Ecto neural progenitor cell (in vitro differentiated cells): ENCODE measurements around the gene NTM.

Experiments used
- DNase-seq: peaks from one replicate; pipeline ENCODE4 v3.0.0-alpha.2; 2018; ENCODE audit warnings: low spot score

NTM gene

DNA sequence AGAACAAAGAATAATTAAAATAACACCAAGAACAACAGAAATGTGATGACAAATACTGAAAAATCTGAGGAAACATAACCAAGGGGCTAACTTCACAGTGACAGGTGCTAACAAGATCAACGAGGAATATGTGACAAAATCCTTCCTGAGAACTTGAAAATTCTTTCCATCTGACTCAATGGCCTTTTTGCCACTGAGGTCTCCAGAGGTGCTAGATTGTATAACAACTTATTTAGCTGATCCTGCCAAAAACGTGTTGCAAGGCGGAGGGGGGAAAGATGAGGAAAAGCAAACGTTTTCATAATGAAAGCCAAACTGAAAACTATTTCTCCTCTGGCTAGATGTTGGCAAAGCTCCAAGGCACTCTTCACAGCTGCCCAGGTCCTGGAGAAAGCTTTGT lies 364.5 kb downstream of the NTM start:
- DNase-seq: no peak

GRCh38 chr11:131737357-131737756 lies 366.9 kb downstream of the NTM start:
- DNase-seq: no peak

GRCh38 chr11:131739243-131739882 lies 368.9 kb downstream of the NTM start:
- DNase-seq: no peak

GRCh38 chr11:131744847-131745246 lies 374.4 kb downstream of the NTM start:
- DNase-seq: no peak

DNA sequence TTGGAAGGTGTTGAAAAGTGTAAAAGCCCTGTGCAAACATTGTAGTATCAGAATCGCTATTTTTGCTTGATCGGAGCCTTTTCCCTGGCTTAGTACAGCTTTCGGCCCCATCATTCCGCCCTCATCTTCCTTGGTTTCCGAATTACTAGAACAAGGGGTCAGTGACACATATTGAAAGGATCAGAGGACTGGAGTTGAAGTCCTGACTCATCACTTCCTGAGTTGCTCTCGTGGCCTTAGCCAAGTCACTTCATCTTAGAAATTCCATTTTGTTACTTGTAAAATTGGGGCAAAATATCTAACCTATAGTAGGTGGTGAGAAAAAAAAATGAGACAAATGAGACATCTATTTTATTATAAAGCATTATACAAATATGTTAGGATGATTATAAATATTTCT lies 375.0 kb downstream of the NTM start:
- DNase-seq: no peak

DNA sequence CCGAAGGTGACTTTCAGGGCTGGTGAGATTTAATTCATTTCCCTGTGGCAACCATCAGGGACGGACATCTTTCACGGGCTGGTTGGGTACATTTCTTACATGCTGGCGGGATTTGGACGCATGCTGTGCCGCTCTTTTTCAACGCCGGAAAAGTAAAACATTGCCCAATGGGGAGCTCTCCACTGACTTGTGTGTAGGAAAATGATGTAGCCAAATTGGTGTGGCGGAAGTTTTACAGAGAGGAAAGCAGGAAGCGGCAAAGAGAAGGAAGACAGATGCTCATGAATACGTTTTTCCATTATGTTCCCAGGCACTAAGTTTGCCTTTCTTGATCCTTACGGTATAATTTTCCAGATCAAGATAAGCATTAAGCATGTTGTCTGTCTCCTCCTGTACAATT lies 375.8 kb downstream of the NTM start:
- DNase-seq: no peak

DNA sequence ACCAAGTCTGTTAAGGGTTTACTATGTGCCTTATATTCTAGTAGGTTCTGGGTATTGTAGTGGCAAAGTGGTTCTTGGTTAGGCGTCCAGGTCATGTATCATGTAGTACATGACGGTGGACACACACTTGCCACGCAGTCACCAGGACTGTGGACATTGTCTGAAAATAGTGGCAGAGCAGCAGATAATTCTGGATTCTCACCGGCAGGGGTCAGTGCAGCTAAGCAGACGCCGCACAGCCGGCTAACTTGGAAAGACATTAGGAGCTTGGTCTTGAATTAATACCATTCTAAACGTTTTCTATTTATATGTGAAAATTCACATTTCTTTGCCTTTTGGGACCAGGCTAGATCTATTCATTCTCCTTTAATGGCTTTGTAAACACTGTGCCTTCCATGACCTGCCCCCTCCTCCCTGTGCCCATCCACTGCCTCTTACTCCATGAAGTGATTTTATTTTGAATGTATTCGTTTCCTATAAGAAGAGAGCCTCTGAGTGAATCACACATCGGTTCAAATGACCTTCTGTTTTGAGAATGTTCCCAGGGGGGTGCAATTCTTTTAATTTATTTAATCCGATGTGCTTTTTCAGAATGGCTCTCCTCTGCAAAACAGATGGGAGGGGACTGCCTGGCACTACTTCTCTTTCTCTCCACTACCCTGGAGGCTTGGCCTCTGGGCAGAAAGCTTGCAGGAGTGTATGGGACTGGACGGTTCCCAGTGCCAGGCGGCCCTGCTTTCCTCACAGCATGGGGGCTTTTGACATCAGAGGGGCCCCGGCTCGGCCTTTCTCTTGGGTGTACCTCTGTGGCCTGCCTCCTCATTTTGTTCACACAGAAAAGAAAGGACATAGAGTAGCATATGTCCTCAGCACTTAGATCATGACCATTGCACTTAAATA lies 378.0 kb downstream of the NTM start:
- peak; percentile 76 for DNase-seq

GRCh38 chr11:131749101-131749500 lies 378.7 kb downstream of the NTM start:
- no peak for DNase-seq

- DNase-seq: no peak
Measured at GRCh38 chr11:131750152-131750551, 379.7 kb downstream of the NTM start.

- no peak for DNase-seq
Measured at GRCh38 chr11:131750692-131751091, 380.3 kb downstream of the NTM start.

- no peak for DNase-seq
Measured at GRCh38 chr11:131754671-131755070, 384.3 kb downstream of the NTM start.

DNA sequence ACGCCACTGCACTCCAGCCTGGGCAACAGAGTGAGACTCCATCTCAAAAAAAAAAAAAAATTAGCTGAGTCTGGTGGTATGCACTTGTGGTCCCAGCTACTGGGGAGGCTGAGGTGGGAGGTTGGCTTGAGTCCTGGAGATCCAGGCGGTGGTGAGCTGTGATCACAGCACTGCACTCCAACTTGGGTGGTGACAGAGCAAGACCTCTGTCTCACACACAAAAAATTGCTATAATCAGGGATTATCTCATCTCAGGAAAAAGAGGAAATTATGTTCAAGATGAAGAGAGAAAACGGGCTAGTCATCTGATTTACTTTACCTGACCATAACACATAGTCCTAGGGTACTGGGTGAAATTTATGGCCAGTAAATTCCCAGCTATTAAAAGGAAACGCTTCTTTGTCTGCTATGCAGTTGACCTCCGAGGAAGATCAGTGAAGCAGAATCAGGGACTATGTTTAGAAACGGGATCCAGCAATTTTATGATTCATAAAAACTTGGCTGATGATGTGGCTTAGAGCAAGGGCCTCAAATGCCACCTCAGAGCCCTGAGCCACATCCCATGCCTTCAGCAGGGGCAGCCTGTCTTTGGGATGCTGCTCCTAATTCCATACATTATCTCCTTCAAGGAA lies 386.2 kb downstream of the NTM start:
- no peak for DNase-seq

GRCh38 chr11:131758726-131759125 lies 388.3 kb downstream of the NTM start:
- no peak for DNase-seq

DNA sequence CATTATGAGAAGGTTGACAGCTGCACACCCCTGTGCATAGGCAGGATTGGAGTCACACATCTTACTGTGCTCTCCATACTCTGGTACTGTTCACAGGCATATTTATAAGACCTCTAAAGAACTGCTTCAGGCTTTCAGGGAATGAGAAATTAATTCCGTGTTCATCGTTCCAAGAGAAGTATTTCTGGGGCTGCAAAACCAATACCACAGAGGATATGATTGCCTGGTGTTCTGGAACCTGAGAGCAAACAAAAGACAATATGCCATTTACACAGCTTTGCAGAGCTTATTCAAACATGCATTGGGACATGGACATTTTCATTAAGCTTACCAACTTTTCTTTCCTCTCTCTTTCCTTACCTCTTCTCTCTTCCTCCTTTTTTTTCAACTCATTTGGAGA lies 388.7 kb downstream of the NTM start:
- DNase-seq: no peak

DNA sequence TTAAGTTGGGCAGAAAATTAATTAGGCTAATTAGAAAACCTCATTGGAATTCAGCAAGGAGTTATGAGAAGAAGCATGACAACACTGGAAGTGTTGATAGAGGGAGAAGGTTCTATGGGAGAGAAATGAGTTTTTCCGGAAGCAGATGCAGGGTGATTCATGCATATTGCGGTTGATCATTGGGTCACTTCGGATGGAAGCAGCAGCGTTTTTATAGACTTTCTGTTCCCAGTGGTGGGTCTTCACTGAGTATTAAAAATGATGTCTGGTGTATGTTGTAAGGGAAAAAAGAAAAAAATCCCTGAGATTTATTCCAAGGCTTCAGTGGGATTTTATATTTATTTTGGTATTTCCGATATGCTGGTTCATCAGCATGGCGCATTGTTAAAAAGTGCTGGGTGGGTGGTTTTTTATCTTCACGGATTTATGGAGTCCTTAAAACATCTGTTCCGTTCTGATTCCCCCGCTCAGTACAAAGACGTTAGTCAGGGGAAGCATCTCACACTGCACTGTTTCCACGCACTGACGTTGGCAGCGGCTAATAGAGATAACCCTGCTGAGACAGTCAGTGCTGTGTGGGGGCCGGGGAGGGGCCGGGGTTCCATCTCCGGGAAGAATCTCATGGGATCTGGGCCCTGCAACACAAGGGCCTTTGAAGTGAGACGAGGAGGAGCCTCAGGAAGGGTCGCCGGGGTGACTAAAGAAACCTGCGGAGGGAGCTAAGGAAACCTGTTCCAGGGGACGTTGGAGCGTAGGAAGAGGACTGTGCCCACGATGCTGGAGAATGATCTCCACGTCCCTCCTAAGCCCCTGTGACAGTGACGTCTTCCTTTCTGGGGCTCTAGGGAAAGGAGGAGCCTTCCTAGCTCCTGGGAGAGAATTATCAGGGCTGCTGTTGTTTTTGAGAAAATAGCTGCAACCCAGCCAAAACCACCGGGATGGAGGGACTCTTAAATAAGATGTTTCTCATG lies 390.0 kb downstream of the NTM start:
- peak; percentile 63 for DNase-seq

- no peak for DNase-seq
Measured at GRCh38 chr11:131762346-131763110, 392.1 kb downstream of the NTM start.

DNA sequence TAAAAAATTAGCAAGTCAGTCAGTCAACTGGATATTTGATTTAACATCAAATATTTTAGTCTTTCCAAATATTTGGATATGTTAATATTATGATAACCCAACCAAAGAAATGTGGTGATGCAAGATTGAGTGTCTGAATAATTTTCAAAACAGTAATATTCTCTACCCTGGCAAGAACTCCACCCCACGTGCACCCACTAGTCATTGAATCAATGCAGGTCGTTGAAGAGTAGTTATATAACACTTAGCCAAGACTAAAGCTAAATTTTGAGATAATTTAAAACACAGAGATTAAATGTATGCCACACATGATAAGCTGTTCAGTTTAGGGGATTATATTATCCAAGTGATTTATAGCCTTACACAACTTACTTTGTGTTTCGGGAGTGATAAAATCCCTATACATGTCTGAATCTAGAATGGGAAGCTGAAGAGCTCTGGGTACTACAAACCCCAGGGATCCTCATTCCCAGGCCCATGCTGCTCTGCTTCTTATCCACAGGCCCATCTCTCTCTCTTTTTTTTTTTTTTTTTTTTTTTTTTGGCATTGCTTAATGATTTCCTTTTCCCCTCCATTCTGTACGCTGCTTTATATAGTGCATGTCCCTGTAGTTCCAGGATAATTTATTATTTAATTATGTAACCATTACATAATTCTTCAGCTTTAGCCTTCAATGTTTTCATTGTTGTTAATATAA lies 392.9 kb downstream of the NTM start:
- DNase-seq: no peak

DNA sequence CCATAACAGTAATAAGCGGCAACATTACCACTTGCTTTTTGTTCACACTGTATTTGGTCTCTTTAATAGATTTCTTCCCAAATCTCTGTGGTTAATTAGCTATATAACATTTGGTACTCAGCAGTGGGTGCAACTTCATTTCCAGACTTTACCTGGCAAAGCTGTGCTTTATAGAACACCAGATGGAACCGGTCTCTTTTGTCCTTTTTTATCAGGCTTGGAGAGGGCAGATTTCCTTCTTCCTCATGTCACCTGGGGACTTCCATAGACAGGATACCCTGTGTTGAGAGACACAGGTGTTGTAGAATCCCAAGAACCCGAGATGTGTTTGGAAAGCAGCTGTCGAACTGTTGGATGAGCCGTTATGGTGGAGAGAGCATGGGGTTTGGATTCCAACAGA lies 393.7 kb downstream of the NTM start:
- DNase-seq: no peak

- no peak for DNase-seq
Measured at GRCh38 chr11:131764649-131765048, 394.2 kb downstream of the NTM start.

DNA sequence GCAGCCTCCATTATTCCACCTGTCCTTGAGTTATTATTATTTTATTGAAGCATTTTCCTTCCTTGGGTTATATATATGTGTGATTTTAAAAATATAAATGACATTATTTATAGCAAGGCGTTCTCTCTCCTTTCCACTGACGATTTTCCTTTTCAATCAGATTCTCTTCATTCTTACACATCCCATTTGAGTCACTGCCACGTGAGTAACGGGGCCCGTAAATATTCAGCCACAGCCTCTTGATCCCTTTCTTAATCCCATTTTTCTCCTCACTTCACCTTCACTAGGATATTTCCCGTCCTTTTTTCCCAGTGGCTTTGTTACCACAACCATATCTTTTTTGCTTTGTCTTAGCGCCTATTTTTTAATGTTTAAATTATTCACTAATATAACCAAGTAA lies 396.2 kb downstream of the NTM start:
- DNase-seq: no peak

GRCh38 chr11:131767421-131767820 lies 397.0 kb downstream of the NTM start:
- DNase-seq: no peak
